Measurements from ENCODE around the gene APH1A. TPM values are rescaled to one million over a fixed set of nuclear protein-coding genes. Genes with fewer than 3 reads are reported as not detected.

The APH1A gene
- total and polyA plus RNA-seq, 2 of the 13 experiments (the other 11 are each of a cell fraction or from before 2014, with no cell fraction given), result 114 to 130 TPM

DNA sequence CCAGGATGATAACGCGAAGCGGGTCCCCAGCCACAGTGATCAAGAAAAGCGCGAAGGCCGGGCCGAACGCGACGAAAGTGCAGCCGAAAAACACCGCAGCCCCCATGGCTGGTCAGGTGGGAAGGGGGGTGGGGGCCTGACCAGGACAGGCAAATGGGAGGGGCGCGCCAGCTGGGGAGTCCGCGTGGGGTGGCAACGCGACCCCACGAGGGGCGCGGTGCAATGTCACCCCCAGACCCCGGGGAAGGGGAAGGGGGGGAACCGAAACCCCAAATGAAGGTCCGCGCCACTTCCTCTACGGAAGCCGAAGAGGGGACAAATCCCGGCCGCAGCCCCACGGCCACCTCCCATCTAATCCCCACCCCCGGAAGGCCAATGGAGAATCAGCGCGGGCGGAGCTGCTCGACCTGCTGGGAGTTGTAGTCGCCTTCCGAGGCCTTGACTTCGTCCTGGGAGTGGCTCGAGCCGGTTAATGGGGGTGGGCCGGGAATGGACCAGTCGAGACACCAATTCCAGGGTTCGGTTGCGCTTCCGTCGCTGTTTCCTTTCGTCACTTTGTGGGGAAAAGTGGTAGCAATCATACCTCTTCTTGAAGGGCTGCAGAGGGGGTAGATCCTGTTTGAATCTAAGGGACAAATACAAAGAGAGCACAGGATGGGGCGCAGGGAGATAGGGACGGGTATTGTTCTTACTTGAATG, at the start of gene APH1A (continued):
- TF ChIP-seq, protein P1, sequence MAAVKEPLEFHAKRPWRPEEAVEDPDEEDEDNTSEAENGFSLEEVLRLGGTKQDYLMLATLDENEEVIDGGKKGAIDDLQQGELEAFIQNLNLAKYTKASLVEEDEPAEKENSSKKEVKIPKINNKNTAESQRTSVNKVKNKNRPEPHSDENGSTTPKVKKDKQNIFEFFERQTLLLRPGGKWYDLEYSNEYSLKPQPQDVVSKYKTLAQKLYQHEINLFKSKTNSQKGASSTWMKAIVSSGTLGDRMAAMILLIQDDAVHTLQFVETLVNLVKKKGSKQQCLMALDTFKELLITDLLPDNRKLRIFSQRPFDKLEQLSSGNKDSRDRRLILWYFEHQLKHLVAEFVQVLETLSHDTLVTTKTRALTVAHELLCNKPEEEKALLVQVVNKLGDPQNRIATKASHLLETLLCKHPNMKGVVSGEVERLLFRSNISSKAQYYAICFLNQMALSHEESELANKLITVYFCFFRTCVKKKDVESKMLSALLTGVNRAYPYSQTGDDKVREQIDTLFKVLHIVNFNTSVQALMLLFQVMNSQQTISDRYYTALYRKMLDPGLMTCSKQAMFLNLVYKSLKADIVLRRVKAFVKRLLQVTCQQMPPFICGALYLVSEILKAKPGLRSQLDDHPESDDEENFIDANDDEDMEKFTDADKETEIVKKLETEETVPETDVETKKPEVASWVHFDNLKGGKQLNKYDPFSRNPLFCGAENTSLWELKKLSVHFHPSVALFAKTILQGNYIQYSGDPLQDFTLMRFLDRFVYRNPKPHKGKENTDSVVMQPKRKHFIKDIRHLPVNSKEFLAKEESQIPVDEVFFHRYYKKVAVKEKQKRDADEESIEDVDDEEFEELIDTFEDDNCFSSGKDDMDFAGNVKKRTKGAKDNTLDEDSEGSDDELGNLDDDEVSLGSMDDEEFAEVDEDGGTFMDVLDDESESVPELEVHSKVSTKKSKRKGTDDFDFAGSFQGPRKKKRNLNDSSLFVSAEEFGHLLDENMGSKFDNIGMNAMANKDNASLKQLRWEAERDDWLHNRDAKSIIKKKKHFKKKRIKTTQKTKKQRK (IDR thresholded peaks at IDR 0.05; ENCODE audit: low read length), result no peak
- TF ChIP-seq ETV5 (CRISPR knock-in tag; IDR thresholded peaks at IDR 0.05; ENCODE audit: borderline replicate concordance), result peak; percentile 67; the same call in 1 of the 2 replicates
- no peak for TF ChIP-seq ZFP1 (CRISPR knock-in tag; IDR thresholded peaks at IDR 0.05)
- TF ChIP-seq, protein P2, sequence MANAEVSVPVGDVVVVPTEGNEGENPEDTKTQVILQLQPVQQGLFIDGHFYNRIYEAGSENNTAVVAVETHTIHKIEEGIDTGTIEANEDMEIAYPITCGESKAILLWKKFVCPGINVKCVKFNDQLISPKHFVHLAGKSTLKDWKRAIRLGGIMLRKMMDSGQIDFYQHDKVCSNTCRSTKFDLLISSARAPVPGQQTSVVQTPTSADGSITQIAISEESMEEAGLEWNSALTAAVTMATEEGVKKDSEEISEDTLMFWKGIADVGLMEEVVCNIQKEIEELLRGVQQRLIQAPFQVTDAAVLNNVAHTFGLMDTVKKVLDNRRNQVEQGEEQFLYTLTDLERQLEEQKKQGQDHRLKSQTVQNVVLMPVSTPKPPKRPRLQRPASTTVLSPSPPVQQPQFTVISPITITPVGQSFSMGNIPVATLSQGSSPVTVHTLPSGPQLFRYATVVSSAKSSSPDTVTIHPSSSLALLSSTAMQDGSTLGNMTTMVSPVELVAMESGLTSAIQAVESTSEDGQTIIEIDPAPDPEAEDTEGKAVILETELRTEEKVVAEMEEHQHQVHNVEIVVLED (CRISPR knock-in tag; IDR thresholded peaks at IDR 0.05; ENCODE audit: borderline replicate concordance), result peak; percentile 68
- TF ChIP-seq ZNF367 (CRISPR knock-in tag; IDR thresholded peaks at IDR 0.05; ENCODE audit: borderline replicate concordance), result no peak; the same call in 1 of the 2 replicates
- no peak for TF ChIP-seq RFX3 (CRISPR knock-in tag; IDR thresholded peaks at IDR 0.05)
- TF ChIP-seq SATB2 (CRISPR knock-in tag; IDR thresholded peaks at IDR 0.05), result 0 out of 2 replicates have a peak, but pooled peaks have one; percentile 33
- TF ChIP-seq ZSCAN21 (CRISPR knock-in tag; IDR thresholded peaks at IDR 0.05; ENCODE audit: borderline replicate concordance), result no peak
- no peak; the same call in 1 of the 2 replicates for TF ChIP-seq FOXO1 (CRISPR knock-in tag; IDR thresholded peaks at IDR 0.05)
- peak; percentile 73; the same call in 1 of the 2 replicates for TF ChIP-seq MYC (CRISPR knock-in tag; IDR thresholded peaks at IDR 0.05; ENCODE audit: borderline replicate concordance)
- TF ChIP-seq HHEX (CRISPR knock-in tag; IDR thresholded peaks at IDR 0.05), result no peak
- TF ChIP-seq, protein P3, sequence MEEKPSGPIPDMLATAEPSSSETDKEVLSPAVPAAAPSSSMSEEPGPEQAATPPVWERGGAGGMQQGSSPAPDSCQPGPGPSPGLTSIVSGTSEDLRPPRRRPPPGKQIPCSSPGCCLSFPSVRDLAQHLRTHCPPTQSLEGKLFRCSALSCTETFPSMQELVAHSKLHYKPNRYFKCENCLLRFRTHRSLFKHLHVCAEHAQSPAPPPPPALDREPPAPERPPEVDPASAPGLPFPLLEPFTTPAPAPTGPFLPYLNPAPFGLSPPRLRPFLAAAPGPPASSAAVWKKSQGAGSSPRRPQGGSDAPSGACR (CRISPR knock-in tag; IDR thresholded peaks at IDR 0.05), result no peak
- TF ChIP-seq, protein P4, sequence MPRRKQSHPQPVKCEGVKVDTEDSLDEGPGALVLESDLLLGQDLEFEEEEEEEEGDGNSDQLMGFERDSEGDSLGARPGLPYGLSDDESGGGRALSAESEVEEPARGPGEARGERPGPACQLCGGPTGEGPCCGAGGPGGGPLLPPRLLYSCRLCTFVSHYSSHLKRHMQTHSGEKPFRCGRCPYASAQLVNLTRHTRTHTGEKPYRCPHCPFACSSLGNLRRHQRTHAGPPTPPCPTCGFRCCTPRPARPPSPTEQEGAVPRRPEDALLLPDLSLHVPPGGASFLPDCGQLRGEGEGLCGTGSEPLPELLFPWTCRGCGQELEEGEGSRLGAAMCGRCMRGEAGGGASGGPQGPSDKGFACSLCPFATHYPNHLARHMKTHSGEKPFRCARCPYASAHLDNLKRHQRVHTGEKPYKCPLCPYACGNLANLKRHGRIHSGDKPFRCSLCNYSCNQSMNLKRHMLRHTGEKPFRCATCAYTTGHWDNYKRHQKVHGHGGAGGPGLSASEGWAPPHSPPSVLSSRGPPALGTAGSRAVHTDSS (CRISPR knock-in tag; conservative IDR thresholded peaks at IDR 0.05), result no peak
- TF ChIP-seq ZBTB20 (CRISPR knock-in tag; IDR thresholded peaks at IDR 0.05; ENCODE audit: borderline replicate concordance, low read depth), result no peak
- TF ChIP-seq RFXANK (CRISPR knock-in tag; IDR thresholded peaks at IDR 0.05), result 0 out of 2 replicates have a peak, but pooled peaks have one; percentile 33
- TF ChIP-seq RBM39 (IDR thresholded peaks at IDR 0.05; ENCODE audit: low read depth, low read length, poor library complexity, severe bottlenecking), result no peak
- TF ChIP-seq, protein P5, sequence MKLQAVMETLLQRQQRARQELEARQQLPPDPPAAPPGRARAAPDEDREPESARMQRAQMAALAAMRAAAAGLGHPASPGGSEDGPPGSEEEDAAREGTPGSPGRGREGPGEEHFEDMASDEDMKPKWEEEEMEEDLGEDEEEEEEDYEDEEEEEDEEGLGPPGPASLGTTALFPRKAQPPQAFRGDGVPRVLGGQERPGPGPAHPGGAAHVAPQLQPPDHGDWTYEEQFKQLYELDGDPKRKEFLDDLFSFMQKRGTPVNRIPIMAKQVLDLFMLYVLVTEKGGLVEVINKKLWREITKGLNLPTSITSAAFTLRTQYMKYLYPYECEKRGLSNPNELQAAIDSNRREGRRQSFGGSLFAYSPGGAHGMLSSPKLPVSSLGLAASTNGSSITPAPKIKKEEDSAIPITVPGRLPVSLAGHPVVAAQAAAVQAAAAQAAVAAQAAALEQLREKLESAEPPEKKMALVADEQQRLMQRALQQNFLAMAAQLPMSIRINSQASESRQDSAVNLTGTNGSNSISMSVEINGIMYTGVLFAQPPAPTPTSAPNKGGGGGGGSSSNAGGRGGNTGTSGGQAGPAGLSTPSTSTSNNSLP (IDR thresholded peaks at IDR 0.05; ENCODE audit: low read depth, low read length), result no peak

Measured in HepG2 (cell line).